ENCODE measurements around the gene PHYKPL.
"Not testable (repeated sequence)": the region's sequence is repeated elsewhere in the genome, so short reads cannot be mapped to it uniquely, and the experiment has no call there.

Gene PHYKPL

DNA sequence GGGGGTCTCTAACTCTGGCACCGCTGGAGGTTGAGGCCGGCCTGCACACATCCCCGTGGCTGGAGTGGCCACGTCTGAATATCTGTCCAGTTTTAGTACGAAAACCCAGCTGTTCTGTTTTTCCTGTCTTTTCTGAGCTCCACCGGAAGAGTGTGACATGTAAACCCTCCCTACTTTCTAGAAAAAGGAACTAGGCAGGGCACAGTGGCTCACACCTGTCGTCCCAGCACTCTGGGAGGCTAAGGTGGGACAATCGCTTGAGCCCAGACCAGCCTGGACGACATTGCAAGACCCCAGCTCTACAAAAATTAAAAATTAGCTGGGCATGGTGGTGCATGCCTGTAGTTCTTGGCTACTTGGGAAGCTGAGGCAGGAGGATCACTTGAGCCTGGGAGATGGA lies 8.2 kb upstream of the PHYKPL start:
- TF ChIP-seq, protein P1, sequence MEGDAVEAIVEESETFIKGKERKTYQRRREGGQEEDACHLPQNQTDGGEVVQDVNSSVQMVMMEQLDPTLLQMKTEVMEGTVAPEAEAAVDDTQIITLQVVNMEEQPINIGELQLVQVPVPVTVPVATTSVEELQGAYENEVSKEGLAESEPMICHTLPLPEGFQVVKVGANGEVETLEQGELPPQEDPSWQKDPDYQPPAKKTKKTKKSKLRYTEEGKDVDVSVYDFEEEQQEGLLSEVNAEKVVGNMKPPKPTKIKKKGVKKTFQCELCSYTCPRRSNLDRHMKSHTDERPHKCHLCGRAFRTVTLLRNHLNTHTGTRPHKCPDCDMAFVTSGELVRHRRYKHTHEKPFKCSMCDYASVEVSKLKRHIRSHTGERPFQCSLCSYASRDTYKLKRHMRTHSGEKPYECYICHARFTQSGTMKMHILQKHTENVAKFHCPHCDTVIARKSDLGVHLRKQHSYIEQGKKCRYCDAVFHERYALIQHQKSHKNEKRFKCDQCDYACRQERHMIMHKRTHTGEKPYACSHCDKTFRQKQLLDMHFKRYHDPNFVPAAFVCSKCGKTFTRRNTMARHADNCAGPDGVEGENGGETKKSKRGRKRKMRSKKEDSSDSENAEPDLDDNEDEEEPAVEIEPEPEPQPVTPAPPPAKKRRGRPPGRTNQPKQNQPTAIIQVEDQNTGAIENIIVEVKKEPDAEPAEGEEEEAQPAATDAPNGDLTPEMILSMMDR (IDR thresholded peaks at IDR 0.05; ENCODE audit: low read depth, low read length) = no peak
- no peak overlapping the region for H3K4me3 ChIP-seq (replicated peaks in 1 of 2; ENCODE audit: low read depth in 2 of 2, low read length in 2 of 2)
- DNase-seq (ENCODE audit: low read depth in 2 of 2) = no peak

DNA sequence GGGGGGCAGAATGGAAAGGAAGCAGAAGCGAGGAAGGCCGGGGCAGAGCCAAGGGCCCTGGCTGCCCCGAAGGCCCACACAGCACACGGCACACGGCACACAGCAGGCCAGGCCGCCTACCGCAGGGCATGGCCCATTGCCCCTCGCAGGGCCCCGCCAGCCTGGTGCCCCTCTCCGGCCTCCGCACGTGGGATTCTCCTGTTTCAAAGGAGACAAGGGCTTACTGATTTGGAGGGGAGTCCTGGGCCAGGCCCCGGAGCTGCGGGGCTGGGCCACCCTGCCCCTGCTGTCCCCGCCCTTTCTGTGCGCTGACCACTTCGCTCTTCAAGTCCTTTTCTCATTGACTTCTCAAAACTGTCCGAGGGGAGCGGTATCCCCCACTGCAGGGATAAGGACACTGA lies 7.7 kb upstream of the PHYKPL start:
- TF ChIP-seq, protein P1 (IDR thresholded peaks at IDR 0.05; ENCODE audit: low read depth, low read length) = no peak
- no peak for DNase-seq (ENCODE audit: low read depth in 2 of 2)
- H3K4me3 ChIP-seq (replicated peaks in 1 of 2; ENCODE audit: low read depth in 2 of 2, low read length in 2 of 2) = no peak overlapping the region

DNA sequence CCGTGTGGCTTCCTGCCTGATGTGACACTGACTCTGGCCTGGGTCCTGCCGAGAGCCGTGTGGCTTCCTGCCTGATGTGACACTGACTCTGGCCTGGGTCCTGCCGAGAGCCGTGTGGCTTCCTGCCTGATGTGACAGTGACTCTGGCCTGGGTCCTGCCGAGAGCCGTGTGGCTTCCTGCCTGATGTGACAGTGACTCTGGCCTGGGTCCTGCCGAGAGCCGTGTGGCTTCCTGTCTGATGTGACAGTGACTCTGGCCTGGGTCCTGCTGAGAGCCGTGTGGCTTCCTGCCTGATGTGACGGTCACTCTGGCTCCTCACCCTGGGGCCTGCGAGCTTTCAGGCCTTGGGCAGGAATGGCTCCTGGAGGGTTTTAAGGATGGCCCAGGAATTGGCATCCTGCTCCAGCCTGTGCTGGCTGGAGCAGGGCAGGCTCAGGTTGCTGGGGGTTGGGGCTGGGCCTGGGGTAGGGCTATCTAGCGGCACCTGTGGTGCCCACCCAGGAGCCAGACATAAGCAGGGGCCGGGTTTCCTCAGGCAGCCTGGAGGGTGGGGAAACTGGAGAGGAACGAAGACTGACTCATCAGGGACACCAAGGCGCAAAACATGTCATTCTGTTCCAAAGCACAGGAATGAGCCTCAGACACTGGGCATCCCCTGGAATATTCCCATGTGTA lies 7.2 kb upstream of the PHYKPL start:
- not testable (repeated sequence) for H3K4me3 ChIP-seq (replicated peaks in 1 of 2; ENCODE audit: low read depth in 2 of 2, low read length in 2 of 2); DNase-seq (ENCODE audit: low read depth in 2 of 2)

DNA sequence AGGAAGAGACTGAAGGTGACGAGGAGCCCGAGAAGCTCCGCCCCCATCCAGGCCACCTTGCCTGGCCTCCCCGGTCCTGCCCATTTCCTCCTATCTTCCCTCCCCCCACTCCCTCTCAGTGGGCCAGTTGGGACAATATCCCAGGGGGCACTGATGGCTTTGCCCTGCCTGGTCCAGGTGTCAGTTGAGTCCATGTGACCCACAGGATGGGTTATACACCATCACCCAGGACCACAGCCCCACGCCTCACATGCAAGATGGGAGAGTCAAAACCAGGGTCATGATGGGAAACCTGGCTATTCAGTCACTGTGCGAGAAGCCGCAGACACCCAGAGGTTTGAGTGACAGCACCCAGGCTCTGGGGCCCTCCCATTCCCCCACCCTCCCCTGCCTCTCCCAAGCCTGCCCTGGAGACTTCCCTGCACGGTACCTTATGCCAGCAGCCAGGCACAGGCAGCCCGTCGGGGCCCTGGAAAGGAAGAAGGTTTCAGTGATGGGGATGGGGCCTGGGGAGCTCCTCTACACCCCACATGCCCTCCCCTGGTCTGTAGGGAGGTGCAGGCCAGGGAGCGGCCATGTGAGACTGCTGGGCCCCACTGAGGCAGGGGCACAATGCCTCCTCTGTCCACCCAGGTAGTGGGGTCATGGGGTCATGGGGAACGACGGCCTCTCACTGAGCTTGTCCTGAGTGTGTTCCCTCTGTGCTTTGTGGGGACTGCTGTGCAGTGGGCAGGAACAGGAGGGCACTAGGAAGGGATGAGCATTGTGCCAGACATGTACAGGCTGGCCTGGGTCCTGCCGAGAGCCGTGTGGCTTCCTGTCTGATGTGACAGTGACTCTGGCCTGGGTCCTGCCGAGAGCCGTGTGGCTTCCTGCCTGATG lies 6.3 kb upstream of the PHYKPL start:
- H3K4me3 ChIP-seq (replicated peaks in 1 of 2; ENCODE audit: low read depth in 2 of 2, low read length in 2 of 2) = no peak overlapping the region
- TF ChIP-seq, protein P1 (IDR thresholded peaks at IDR 0.05; ENCODE audit: low read depth, low read length) = no peak

DNA sequence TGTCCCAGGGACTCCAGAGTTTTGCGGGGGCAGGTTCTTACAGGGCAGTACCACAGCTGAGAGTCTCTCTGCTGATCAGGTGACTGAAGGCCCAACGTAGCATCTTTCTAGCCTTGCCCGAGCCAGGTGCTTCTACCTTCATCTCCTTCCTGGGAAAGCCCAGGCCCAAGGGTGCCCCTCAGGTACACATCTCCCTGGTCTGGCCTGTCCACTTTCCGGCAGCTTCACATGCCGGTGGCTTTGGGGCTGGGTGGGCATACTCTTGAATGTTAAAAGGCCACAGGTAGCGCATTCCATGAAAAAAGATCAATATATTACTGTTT lies 5.7 kb upstream of the PHYKPL start:
- H3K4me3 ChIP-seq (replicated peaks in 1 of 2; ENCODE audit: low read depth in 2 of 2, low read length in 2 of 2) = no peak overlapping the region
- DNase-seq (ENCODE audit: low read depth in 2 of 2) = no peak
- TF ChIP-seq, protein P1 (IDR thresholded peaks at IDR 0.05; ENCODE audit: low read depth, low read length) = no peak

More for the DNA sequence above, 6.3 kb upstream of the PHYKPL start:
- no peak for DNase-seq (ENCODE audit: low read depth in 2 of 2)

DNA sequence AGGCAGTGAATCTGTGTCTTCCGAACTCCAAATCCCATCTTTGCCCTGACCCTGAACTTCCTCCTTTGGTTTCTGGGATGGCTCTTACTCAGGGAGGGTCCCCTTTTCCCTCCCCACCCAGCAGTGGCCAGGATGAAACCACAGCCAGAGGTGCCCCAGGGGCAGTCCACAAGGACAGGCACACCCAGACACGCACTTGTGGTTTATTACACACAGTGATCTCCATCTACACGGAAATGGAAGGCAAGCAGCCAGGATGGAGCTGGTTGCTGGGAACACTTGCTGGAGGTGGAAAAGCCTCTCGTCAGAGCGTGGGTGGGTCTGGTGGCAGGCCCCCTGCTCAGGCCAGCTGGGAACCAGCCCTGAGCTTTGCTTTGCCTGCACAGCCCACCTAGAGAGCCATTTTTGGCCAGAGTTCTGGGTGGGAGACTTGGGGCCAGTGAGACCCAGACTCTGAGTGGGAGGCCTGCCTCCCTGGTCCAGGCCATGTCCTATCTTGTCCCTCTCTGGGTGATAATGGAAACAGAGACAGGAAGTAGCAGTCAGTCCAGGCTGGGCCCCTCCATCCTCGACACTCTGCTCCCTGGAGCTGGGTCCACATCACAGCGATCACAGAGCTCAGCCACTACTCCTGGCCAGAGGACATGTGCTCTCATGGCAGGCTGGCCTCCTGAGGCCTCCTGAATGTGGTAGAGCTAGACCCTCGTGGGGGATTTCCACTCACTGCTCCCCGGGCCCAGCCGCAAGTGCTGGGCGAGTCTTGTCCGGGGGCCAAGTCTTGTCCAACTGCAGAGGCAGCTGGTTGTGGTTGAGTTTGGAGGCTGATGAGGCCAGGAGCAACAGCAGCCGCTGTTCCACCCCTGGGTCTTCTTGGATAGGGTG lies 5.1 kb upstream of the PHYKPL start:
- TF ChIP-seq, protein P1 (IDR thresholded peaks at IDR 0.05; ENCODE audit: low read depth, low read length) = no peak
- DNase-seq (ENCODE audit: low read depth in 2 of 2) = peak in 1 of 2 donors; percentile 27

DNA sequence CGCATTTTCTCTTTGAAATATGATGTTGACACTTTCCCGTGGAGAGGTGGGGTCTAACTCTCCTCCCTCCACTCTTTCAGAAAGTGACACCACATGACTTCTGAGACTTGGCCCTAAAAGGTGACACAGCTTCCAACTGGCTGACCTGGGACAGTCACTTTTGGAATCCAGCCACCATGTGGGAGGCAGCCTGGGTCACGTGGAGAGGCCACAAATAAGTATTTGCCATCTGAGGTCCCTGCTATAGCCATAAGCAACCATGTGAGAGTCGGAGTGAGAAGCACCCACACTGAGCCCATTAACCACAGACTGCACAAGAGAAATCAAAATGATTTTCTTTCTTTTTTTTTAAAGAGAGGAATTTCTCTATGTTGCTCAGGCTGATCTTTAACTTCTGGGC lies 4.1 kb upstream of the PHYKPL start:
- no peak for DNase-seq (ENCODE audit: low read depth in 2 of 2)
- no peak overlapping the region for H3K4me3 ChIP-seq (replicated peaks in 1 of 2; ENCODE audit: low read depth in 2 of 2, low read length in 2 of 2)
- TF ChIP-seq, protein P1 (IDR thresholded peaks at IDR 0.05; ENCODE audit: low read depth, low read length) = no peak

More for the DNA sequence above, 5.1 kb upstream of the PHYKPL start:
- H3K4me3 ChIP-seq (replicated peaks in 1 of 2; ENCODE audit: low read depth in 2 of 2, low read length in 2 of 2) = no peak overlapping the region
